A549 (cell line): ENCODE data around the gene EMX1. TPM values are rescaled to one million over a fixed set of nuclear protein-coding genes. Genes with fewer than 3 reads are reported as not detected.

ENCODE experiments used
- ATAC-seq, 2 experiments: fragments of 200-7000 bp in 1 of 2; fragments of >200 bp in 1 of 2; cut with Nextera tagmentation in 1 of 2; cut with Tn5 transposase in 1 of 2; 3 replicates each; pipeline versions ENCODE4 v1.8.0 to v1.9.1; 2018 to 2020; ENCODE audit warnings: mild to moderate bottlenecking in 1 of 2, moderate library complexity in 1 of 2
- CTCF ChIA-PET: fragments of 300-600 bp; sonication (Branson Sonifier 250); formaldehyde crosslinking; extraction: SDS; loops from one replicate; lab custom pipeline; 2021; ENCODE audit warnings: antibody characterized with exemption, inconsistent platforms; lab: Yijun Ruan, JAX
- POLR2A ChIA-PET: fragments of 350-600 bp; formaldehyde crosslinking; extraction: SDS; loops from one replicate; lab custom pipeline; 2021; ENCODE audit warnings: antibody characterized with exemption, inconsistent platforms; lab: Yijun Ruan, JAX
- DNase-seq, 2 experiments: peaks; one replicate each; pipeline versions ENCODE4 v3.0.0 to v3.0.0-alpha.2; 2011 to 2016; ENCODE audit warnings: low read depth in 1 of 2, low spot score in 1 of 2
- FAIRE-seq: peaks from 2 replicates; lab custom pipeline; 2011; peaks lifted over from hg19 to GRCh38; lab: Jason Lieb, UNC
- H3K27ac ChIP-seq, 2 experiments: fragments of >200 bp; sonication (Bioruptor Twin); formaldehyde crosslinking; 3 replicates each; pipeline ENCODE4 v1.5.1; 2016 to 2017
- H3K4me1 ChIP-seq: fragments of >200 bp; sonication (Bioruptor Twin); formaldehyde crosslinking; 3 replicates; pipeline ENCODE4 v1.6.1; 2016
- H3K4me2 ChIP-seq: fragments of >200 bp; sonication (Bioruptor Twin); formaldehyde crosslinking; 3 replicates; pipeline ENCODE4 v1.6.1; 2016
- H3K4me3 ChIP-seq: fragments of >200 bp; sonication (Bioruptor Twin); formaldehyde crosslinking; 3 replicates; pipeline ENCODE4 v1.5.1; 2016
- H3K9me3 ChIP-seq: fragments of >200 bp; sonication (Bioruptor Twin); formaldehyde crosslinking; 3 replicates; pipeline ENCODE4 v1.6.1; 2016
- CBX2 ChIP-seq: fragments of 200-600 bp; sonication (generic); IDR thresholded peaks from 2 replicates; pipeline ENCODE4 v1.6.1; 2016; ENCODE audit warnings: low read depth, mild to moderate bottlenecking, borderline replicate concordance
- CBX8 ChIP-seq: fragments of 200-600 bp; sonication (generic); IDR thresholded peaks from 2 replicates; pipeline ENCODE4 v1.6.1; 2016
- CEBPB ChIP-seq, 2 experiments: fragments of >200 bp in 1 of 2; sonication (Bioruptor Twin) in 1 of 2; formaldehyde crosslinking in 1 of 2; IDR thresholded peaks; 2 replicates each; pipeline ENCODE4 v1.6.1; 2012 to 2016
- CHD2 ChIP-seq: fragments of 150-350 bp; IDR thresholded peaks from 2 replicates; pipeline ENCODE4 v1.6.1; 2014; ENCODE audit warnings: low read length; ENCODE audit not compliant: partially characterized antibody
- EHMT2 ChIP-seq: fragments of 200-600 bp; sonication (generic); IDR thresholded peaks from 2 replicates; pipeline ENCODE4 v1.6.1; 2016; ENCODE audit warnings: antibody characterized with exemption, low read depth, mild to moderate bottlenecking, moderate library complexity
- FOSB ChIP-seq: fragments of 250-450 bp; sonication (Bioruptor Pico); IDR thresholded peaks from 2 replicates; pipeline ENCODE4 v1.5.0; 2020; ENCODE audit warnings: mild to moderate bottlenecking, moderate library complexity
- FOXS1 ChIP-seq: fragments of 250-450 bp; sonication (Bioruptor Pico); IDR thresholded peaks from 2 replicates; pipeline ENCODE4 v1.5.0; 2020; ENCODE audit warnings: mild to moderate bottlenecking, moderate library complexity
- GATA3 ChIP-seq: IDR thresholded peaks from 2 replicates; pipeline ENCODE4 v1.6.1; 2012; ENCODE audit warnings: borderline replicate concordance
- HOXA7 ChIP-seq: fragments of 250-450 bp; sonication (Bioruptor Pico); IDR thresholded peaks from 2 replicates; pipeline ENCODE4 v1.5.0; 2020; ENCODE audit warnings: mild to moderate bottlenecking, moderate library complexity
- HOXB13 ChIP-seq: fragments of 250-450 bp; sonication (Bioruptor Pico); IDR thresholded peaks from 2 replicates; pipeline ENCODE4 v1.5.0; 2020; ENCODE audit warnings: low read depth, mild to moderate bottlenecking, moderate library complexity
- JUN ChIP-seq, 2 experiments: fragments of >200 bp; sonication (Bioruptor Twin); formaldehyde crosslinking; IDR thresholded peaks; 2 replicates in 1 of 2; 3 replicates in 1 of 2; pipeline ENCODE4 v1.6.1; 2016 to 2017
- JUNB ChIP-seq: fragments of >200 bp; sonication (Bioruptor Twin); formaldehyde crosslinking; IDR thresholded peaks from 2 replicates; pipeline ENCODE4 v1.6.1; 2016
- KDM5A ChIP-seq: fragments of 200-600 bp; sonication (generic); IDR thresholded peaks from 2 replicates; pipeline ENCODE4 v1.6.1; 2016; ENCODE audit warnings: antibody characterized with exemption, mild to moderate bottlenecking
- NPAS2 ChIP-seq: fragments of 250-450 bp; sonication (Bioruptor Pico); IDR thresholded peaks from 2 replicates; pipeline ENCODE4 v1.8.0; 2022; ENCODE audit warnings: mild to moderate bottlenecking, moderate library complexity, borderline replicate concordance
- PHF8 ChIP-seq: fragments of 200-600 bp; sonication (generic); IDR thresholded peaks from 2 replicates; pipeline ENCODE4 v1.6.1; 2016; ENCODE audit warnings: low read depth, mild to moderate bottlenecking, antibody characterized with exemption, moderate library complexity, borderline replicate concordance
- POLR2A ChIP-seq: IDR thresholded peaks from 2 replicates; pipeline ENCODE4 v1.6.1; 2012; ENCODE audit warnings: mild to moderate bottlenecking, low read length
- POLR2AphosphoS2 ChIP-seq: conservative IDR thresholded peaks from 2 replicates; pipeline ENCODE4 v1.6.1; 2012; ENCODE audit warnings: low read length, improper control_type of control experiment, inconsistent platforms
- RAD21 ChIP-seq, 2 experiments: fragments of >200 bp in 1 of 2; sonication (Bioruptor Twin) in 1 of 2; formaldehyde crosslinking in 1 of 2; IDR thresholded peaks in 1 of 2; conservative IDR thresholded peaks in 1 of 2; 2 replicates in 1 of 2; 3 replicates in 1 of 2; pipeline ENCODE4 v1.6.1; 2012 to 2018; ENCODE audit warnings: inconsistent platforms in 1 of 2
- RCOR1 ChIP-seq: fragments of 150-350 bp; IDR thresholded peaks from 2 replicates; pipeline ENCODE4 v1.6.1; 2014; ENCODE audit warnings: antibody characterized with exemption, low read length, low read depth
- SMC3 ChIP-seq: fragments of >200 bp; sonication (Bioruptor Twin); formaldehyde crosslinking; IDR thresholded peaks from 3 replicates; pipeline ENCODE4 v1.6.1; 2018; ENCODE audit warnings: inconsistent platforms
- TFCP2L1 ChIP-seq: fragments of 250-450 bp; sonication (Bioruptor Pico); IDR thresholded peaks from 2 replicates; pipeline ENCODE4 v1.5.0; 2021; ENCODE audit warnings: mild to moderate bottlenecking
- TP53 ChIP-seq: fragments of 250-450 bp; sonication (Bioruptor Pico); IDR thresholded peaks from 2 replicates; pipeline ENCODE4 v1.5.0; 2021; ENCODE audit warnings: mild to moderate bottlenecking, moderate library complexity
- ZC3H11A ChIP-seq: fragments of 450-650 bp; IDR thresholded peaks from 2 replicates; pipeline ENCODE4 v1.6.1; 2014; ENCODE audit warnings: antibody characterized with exemption, mild to moderate bottlenecking
- ZNF302 ChIP-seq: fragments of 250-450 bp; sonication (Bioruptor Pico); IDR thresholded peaks from 2 replicates; pipeline ENCODE4 v1.9.0; 2021; ENCODE audit warnings: inconsistent platforms, mild to moderate bottlenecking, moderate library complexity
- WGBS: methylation state at CpG from one replicate; pipeline ENCODE4 v1.1.6; 2017; ENCODE audit errors: missing lambda C conversion rate; 5-methylcytosine and 5-hydroxymethylcytosine counted together
- polyA plus RNA-seq, 4 experiments: library from polyadenylated mRNA; depleted of rRNA in 3 of 4; stranded (reverse); fragments of >200 nt; fragmentation: RNase III in 1 of 4; extraction: RNeasy Plus Mini Kit Qiagen cat#74134 plus additional on column Dnase treatment in 1 of 4; gene quantifications; 2 replicates in 3 of 4; 3 replicates in 1 of 4; pipeline ENCODE4 v1.2.3, GENCODE V29; 2011 to 2017
- TF ChIP-seq, protein P1 (sequence below): IDR thresholded peaks from 2 replicates; pipeline ENCODE4 v1.6.1; 2012
- TF ChIP-seq, protein P2 (sequence below): fragments of >200 bp; sonication (Bioruptor Twin); formaldehyde crosslinking; IDR thresholded peaks from 3 replicates; pipeline ENCODE4 v1.5.1; 2016
- TF ChIP-seq, protein P3 (sequence below): fragments of 450-650 bp; IDR thresholded peaks from 2 replicates; pipeline ENCODE4 v1.6.1; 2014; ENCODE audit warnings: antibody characterized with exemption
- TF ChIP-seq, protein P4 (sequence below): IDR thresholded peaks from 2 replicates; pipeline ENCODE4 v1.6.1; 2012; ENCODE audit warnings: low read depth, borderline replicate concordance
- TF ChIP-seq, protein P5 (sequence below): fragments of 250-450 bp; sonication (Bioruptor Pico); IDR thresholded peaks from 2 replicates; pipeline ENCODE4 v1.5.0; 2020; ENCODE audit warnings: low read depth, mild to moderate bottlenecking, moderate library complexity

EMX1 gene
- polyA plus RNA-seq, 2 of the 4 experiments (the other 2 are of a cell fraction) = 0.05 TPM; not detected in 1

DNA sequence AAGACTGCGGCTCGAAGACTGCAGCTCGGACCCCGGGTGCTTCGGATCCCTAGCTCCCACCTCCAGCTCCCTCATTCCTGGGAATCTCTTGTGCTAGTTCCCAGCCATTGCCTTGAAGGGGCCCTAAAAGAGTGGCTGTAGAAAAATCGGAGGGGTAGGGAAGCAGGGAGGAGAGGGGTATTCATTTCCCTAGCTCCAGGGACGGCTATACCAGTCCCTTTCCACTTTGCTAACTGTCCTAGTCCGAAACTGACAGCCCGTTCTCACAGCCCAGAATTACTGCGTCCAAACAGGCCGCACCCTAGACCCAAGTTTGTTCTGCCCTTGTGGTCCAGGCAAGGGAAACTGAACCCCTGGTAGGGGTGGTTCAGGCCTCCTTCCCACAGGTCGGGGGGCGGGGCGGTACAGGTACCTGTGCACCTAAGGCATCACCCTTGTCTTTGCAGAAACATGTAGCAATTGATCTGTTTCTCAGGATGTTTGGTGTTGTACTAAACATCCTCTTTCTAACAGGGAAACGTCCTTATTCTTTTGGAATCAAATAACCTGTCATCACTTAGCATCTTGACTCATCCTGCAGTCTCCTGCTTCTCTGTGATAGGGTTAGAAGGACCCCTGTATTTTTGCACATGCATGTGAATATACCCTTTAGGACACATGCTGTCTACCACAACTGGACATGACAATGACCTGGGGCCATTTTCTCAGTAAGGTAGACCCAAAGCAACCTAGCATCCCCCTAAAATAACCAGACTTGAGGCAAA, 4.0 kb downstream of the EMX1 start:
- ATAC-seq (no peak), FAIRE-seq (no peak), DNase-seq (no peak)
- no peak for TF ChIP-seq CBX2
- no peak for TF ChIP-seq HOXB13 (CRISPR knock-in tag)
- TF ChIP-seq KDM5A = no peak
- no peak for TF ChIP-seq CEBPB (IDR thresholded peaks at IDR 0.05)
- TF ChIP-seq FOSB (CRISPR knock-in tag) = no peak
- no peak for TF ChIP-seq CBX8
- TF ChIP-seq, protein P1, sequence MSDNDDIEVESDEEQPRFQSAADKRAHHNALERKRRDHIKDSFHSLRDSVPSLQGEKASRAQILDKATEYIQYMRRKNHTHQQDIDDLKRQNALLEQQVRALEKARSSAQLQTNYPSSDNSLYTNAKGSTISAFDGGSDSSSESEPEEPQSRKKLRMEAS = no peak
- no peak for TF ChIP-seq POLR2AphosphoS2
- TF ChIP-seq ZNF302 (CRISPR knock-in tag) = no peak
- TF ChIP-seq ZC3H11A = no peak
- TF ChIP-seq TFCP2L1 (CRISPR knock-in tag) = no peak
- TF ChIP-seq, protein P2, sequence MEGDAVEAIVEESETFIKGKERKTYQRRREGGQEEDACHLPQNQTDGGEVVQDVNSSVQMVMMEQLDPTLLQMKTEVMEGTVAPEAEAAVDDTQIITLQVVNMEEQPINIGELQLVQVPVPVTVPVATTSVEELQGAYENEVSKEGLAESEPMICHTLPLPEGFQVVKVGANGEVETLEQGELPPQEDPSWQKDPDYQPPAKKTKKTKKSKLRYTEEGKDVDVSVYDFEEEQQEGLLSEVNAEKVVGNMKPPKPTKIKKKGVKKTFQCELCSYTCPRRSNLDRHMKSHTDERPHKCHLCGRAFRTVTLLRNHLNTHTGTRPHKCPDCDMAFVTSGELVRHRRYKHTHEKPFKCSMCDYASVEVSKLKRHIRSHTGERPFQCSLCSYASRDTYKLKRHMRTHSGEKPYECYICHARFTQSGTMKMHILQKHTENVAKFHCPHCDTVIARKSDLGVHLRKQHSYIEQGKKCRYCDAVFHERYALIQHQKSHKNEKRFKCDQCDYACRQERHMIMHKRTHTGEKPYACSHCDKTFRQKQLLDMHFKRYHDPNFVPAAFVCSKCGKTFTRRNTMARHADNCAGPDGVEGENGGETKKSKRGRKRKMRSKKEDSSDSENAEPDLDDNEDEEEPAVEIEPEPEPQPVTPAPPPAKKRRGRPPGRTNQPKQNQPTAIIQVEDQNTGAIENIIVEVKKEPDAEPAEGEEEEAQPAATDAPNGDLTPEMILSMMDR = no peak
- no peak for TF ChIP-seq SMC3
- TF ChIP-seq JUN (IDR thresholded peaks at IDR 0.05) = no peak
- TF ChIP-seq CHD2 = no peak
- no peak for TF ChIP-seq TP53 (CRISPR knock-in tag)
- TF ChIP-seq FOXS1 (CRISPR knock-in tag) = no peak
- TF ChIP-seq POLR2A = no peak
- CTCF ChIA-PET = interaction anchor here (0.6 to 13.4 kb wide), 6 partner anchors 12 to 370 kb away, joined by 3 to 211 read pairs (median 3); partner anchors contain the start of gene SPR
- POLR2A ChIA-PET = no interaction called here
- Histone ChIP-seq H3K9me3 (no peaks in the 10 kb centered on the region), H3K27ac (no peak overlapping the region), H3K4me3 (no peak overlapping the region), H3K4me1 (peaks cover 28% of the 10 kb centered on the region), H3K4me2 (no peak overlapping the region)
- WGBS = 54% methylated on average over 15 of the region's 15 CpGs

DNA sequence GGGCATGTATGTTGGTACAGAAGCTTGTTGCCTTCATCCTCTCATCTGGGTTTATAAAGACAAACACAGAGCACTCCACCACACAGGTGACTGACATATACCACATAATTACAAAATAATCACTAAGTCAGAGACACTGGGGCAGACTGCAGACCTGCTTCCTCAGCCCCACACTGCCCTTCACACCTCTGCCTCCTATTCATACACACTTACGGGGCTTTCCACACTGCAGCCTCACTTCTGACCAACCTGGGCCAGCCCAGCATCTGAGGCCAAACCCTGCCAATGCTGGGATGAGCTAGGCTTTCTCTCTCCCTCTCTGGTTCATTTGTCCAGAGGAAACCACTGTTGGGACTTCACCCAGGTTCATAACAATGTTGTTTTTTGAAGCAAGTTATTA, 4.5 kb downstream of the EMX1 start:
- no peak for TF ChIP-seq GATA3
- TF ChIP-seq, protein P3, sequence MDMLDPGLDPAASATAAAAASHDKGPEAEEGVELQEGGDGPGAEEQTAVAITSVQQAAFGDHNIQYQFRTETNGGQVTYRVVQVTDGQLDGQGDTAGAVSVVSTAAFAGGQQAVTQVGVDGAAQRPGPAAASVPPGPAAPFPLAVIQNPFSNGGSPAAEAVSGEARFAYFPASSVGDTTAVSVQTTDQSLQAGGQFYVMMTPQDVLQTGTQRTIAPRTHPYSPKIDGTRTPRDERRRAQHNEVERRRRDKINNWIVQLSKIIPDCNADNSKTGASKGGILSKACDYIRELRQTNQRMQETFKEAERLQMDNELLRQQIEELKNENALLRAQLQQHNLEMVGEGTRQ = no peak
- no peak for TF ChIP-seq KDM5A
- H3K4me3 ChIP-seq = no peak overlapping the region
- H3K27ac ChIP-seq = no peak overlapping the region
- H3K9me3 ChIP-seq = no peaks in the 10 kb centered on the region
- ATAC-seq (no peak), FAIRE-seq (no peak), DNase-seq (no peak)
- POLR2A ChIA-PET = no interaction called here
- H3K4me2 ChIP-seq = no peak overlapping the region
- WGBS = 32% methylated on average over 1 of the region's 1 CpG
- CTCF ChIA-PET = interaction anchor here (0.9 to 13.4 kb wide), 3 partner anchors 11 to 234 kb away, joined by 3 to 211 read pairs (median 3); partner anchors contain the start of gene SPR
- peaks cover 22% of the 10 kb centered on the region for H3K4me1 ChIP-seq

DNA sequence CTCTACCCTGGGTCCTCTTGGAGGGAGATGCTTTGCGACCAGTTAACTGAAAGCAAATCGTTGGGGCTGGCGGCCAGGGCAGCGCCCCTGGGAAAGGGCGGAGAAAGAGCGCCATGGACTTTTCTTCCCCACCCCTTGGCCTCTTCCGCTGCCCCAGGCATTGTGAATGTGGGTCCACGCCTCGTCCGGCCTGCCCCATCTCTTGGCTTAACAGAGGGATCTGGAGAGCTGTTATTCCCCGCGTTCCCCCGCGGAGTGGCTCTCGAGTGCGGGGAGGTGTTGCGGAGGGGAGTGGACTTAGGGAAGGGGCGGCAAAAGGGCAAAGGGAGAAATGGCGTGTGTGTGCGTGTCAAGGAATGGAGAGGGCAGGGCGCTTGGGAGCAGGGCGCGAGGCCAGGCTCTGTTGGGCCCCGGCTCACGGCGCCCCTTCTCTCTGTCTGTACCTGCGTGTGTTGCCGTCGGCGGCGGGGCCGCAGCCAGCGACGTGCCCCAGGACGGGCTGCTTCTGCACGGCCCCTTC, 6.6 kb downstream of the EMX1 start:
- no peak for FAIRE-seq
- no peak for TF ChIP-seq PHF8
- TF ChIP-seq RAD21 (conservative IDR thresholded peaks at IDR 0.05 in 1 of 2, IDR thresholded peaks at IDR 0.05 in 1 of 2) = no peak
- TF ChIP-seq HOXB13 (CRISPR knock-in tag) = no peak
- no peak for TF ChIP-seq JUNB
- no peak for TF ChIP-seq NPAS2
- no peak for TF ChIP-seq CHD2
- TF ChIP-seq FOSB (CRISPR knock-in tag) = no peak
- TF ChIP-seq, protein P4, sequence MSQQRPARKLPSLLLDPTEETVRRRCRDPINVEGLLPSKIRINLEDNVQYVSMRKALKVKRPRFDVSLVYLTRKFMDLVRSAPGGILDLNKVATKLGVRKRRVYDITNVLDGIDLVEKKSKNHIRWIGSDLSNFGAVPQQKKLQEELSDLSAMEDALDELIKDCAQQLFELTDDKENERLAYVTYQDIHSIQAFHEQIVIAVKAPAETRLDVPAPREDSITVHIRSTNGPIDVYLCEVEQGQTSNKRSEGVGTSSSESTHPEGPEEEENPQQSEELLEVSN = no peak
- no peak for TF ChIP-seq HOXA7 (CRISPR knock-in tag)
- no peak for TF ChIP-seq RCOR1
- TF ChIP-seq, protein P5, sequence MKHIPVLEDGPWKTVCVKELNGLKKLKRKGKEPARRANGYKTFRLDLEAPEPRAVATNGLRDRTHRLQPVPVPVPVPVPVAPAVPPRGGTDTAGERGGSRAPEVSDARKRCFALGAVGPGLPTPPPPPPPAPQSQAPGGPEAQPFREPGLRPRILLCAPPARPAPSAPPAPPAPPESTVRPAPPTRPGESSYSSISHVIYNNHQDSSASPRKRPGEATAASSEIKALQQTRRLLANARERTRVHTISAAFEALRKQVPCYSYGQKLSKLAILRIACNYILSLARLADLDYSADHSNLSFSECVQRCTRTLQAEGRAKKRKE (CRISPR knock-in tag) = no peak
- TF ChIP-seq EHMT2 = no peak
- no peak for TF ChIP-seq POLR2AphosphoS2
- POLR2A ChIA-PET = no interaction called here
- 42% methylated on average over 36 of the region's 36 CpGs for WGBS
- no peak overlapping the region for H3K27ac ChIP-seq
- H3K4me3 ChIP-seq = no peak overlapping the region
- H3K9me3 ChIP-seq = no peaks in the 10 kb centered on the region
- H3K4me1 ChIP-seq = peaks cover 8% of the 10 kb centered on the region; the same call in 1 of the 3 replicates
- 0 out of 3 replicates have a peak overlapping the region, but pooled peaks have one; percentile 13 for H3K4me2 ChIP-seq
- CTCF ChIA-PET = interaction anchor here (1.1 to 13.4 kb wide), 6 partner anchors 10 to 289 kb away, joined by 3 to 211 read pairs (median 14); partner anchors contain the start of gene SPR
- ATAC-seq = peak in 1 of 2 experiments; percentile 25; a peak in 3 of 6 replicates
- DNase-seq = no peak
